ENCODE measurements around the gene PLEK2.

DNA sequence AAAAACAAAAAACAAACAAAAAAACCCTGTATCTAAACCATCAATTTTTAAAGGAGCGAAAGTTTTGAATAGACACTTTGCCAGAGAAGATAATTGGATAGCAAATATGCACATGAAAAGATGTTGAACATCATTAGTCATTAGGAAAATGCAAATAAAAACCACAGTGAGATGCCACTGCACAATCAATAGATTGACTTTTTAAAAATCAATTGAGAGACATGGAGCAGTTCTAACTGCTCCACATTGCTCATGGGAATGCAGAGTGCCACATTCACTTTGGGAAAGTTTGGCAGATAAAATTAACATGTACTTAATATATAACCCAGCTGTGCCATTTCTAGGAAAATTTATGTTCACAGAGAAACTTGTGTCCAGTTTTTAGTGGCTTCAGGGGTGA lies 39.1 kb downstream of the PLEK2 start:
- TF ChIP-seq ZFP3 (CRISPR knock-in tag; IDR thresholded peaks at IDR 0.05), result no peak
- TF ChIP-seq ISL1 (CRISPR knock-in tag; IDR thresholded peaks at IDR 0.05), result no peak
- no peak for TF ChIP-seq ZNF8 (CRISPR knock-in tag; IDR thresholded peaks at IDR 0.05)
- TF ChIP-seq PATZ1 (CRISPR knock-in tag; IDR thresholded peaks at IDR 0.05; ENCODE audit: borderline replicate concordance), result no peak
- no peak for TF ChIP-seq TOX (CRISPR knock-in tag; IDR thresholded peaks at IDR 0.05; ENCODE audit: borderline replicate concordance)
- TF ChIP-seq TCF4 (CRISPR knock-in tag; IDR thresholded peaks at IDR 0.05; ENCODE audit: borderline replicate concordance), result no peak
- no peak for TF ChIP-seq ARNTL (CRISPR knock-in tag; IDR thresholded peaks at IDR 0.05; ENCODE audit: borderline replicate concordance, low read depth)
- TF ChIP-seq ZC3H10 (CRISPR knock-in tag; IDR thresholded peaks at IDR 0.05), result no peak
- TF ChIP-seq OSR1 (CRISPR knock-in tag; IDR thresholded peaks at IDR 0.05), result no peak
